Loucy (cell line): ENCODE data around the gene RSAD2.

Experiments
- EZH2phosphoT487 ChIP-seq: fragments of 200-600 bp; IDR thresholded peaks from 2 replicates; pipeline ENCODE4 v1.6.1; 2018; ENCODE audit warnings: antibody characterized with exemption, mild to moderate bottlenecking, moderate library complexity, borderline replicate concordance
- TF ChIP-seq, protein P1 (sequence below): fragments of 200-600 bp; sonication (generic); conservative IDR thresholded peaks from 2 replicates; pipeline ENCODE4 v1.5.1; 2014; ENCODE audit warnings: mild to moderate bottlenecking, antibody characterized with exemption, low read length

GRCh38 chr2:6929196-6929819, 51.7 kb downstream of the RSAD2 start:
- TF ChIP-seq, protein P1, sequence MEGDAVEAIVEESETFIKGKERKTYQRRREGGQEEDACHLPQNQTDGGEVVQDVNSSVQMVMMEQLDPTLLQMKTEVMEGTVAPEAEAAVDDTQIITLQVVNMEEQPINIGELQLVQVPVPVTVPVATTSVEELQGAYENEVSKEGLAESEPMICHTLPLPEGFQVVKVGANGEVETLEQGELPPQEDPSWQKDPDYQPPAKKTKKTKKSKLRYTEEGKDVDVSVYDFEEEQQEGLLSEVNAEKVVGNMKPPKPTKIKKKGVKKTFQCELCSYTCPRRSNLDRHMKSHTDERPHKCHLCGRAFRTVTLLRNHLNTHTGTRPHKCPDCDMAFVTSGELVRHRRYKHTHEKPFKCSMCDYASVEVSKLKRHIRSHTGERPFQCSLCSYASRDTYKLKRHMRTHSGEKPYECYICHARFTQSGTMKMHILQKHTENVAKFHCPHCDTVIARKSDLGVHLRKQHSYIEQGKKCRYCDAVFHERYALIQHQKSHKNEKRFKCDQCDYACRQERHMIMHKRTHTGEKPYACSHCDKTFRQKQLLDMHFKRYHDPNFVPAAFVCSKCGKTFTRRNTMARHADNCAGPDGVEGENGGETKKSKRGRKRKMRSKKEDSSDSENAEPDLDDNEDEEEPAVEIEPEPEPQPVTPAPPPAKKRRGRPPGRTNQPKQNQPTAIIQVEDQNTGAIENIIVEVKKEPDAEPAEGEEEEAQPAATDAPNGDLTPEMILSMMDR = no peak
- no peak for TF ChIP-seq EZH2phosphoT487
